HL-60 (cell line): Measurements from ENCODE around the gene KRT28.

Experiments used
- DNase-seq, 2 experiments: peaks; one replicate each; pipeline ENCODE4 v3.0.0-alpha.2; 2010 to 2020; ENCODE audit warnings: low read depth in 1 of 2, low spot score in 1 of 2
- H3K27ac ChIP-seq: fragments of 250-450 bp; sonication (Bioruptor Pico); replicated peaks from 2 replicates; pipeline ENCODE4 v1.5.1; 2020; ENCODE audit warnings: mild to moderate bottlenecking, moderate library complexity
- H3K27me3 ChIP-seq: fragments of 250-450 bp; sonication (Bioruptor Pico); 2 replicates; pipeline ENCODE4 v1.5.1; 2021; ENCODE audit warnings: mild to moderate bottlenecking, moderate library complexity; ENCODE audit not compliant: insufficient read depth, poor library complexity, severe bottlenecking
- H3K4me3 ChIP-seq: replicated peaks from 2 replicates; pipeline ENCODE4 v1.5.1; 2011; ENCODE audit warnings: mild to moderate bottlenecking, control low read depth, low read length; ENCODE audit not compliant: insufficient read depth
- CTCF ChIP-seq: IDR thresholded peaks from one replicate; pipeline ENCODE4 v1.5.1; 2011; ENCODE audit warnings: low read length, control low read depth, inconsistent platforms; ENCODE audit not compliant: insufficient read depth
- GABPA ChIP-seq: IDR thresholded peaks from 2 replicates; pipeline ENCODE4 v1.6.1; 2012; ENCODE audit warnings: low read depth
- POLR2AphosphoS5 ChIP-seq: IDR thresholded peaks from 2 replicates; pipeline ENCODE4 v1.6.1; 2012; ENCODE audit warnings: low read depth
- SPI1 ChIP-seq: IDR thresholded peaks from 2 replicates; pipeline ENCODE4 v1.6.1; 2012; ENCODE audit warnings: low read depth, mild to moderate bottlenecking, borderline replicate concordance
- TF ChIP-seq, protein P1 (sequence below): IDR thresholded peaks from 2 replicates; pipeline ENCODE4 v1.6.1; 2012; ENCODE audit warnings: low read depth; ENCODE audit not compliant: insufficient replicate concordance

Gene KRT28

DNA sequence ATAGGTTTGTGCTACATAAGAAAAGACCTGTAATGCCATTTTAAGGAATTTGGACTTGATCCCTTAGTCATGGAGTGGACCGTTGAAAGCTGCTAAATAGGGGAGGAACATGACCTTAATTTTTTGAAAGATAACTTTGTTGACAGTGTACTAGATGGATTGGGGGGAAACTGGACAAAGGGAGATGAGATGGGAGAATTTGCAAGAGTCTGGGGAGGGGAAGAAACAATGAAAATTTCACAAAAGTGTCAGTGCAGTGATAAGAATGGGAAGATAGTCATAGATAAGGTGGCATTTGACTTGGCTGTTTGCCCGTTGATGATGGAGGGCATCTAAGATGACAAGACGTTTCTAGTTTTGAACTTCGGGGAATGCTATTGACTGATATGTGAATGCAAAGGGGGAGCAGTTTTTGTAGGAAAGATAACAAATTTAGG lies 44.9 kb upstream of the KRT28 start:
- Histone ChIP-seq H3K4me3 (no peak overlapping the region), H3K27me3 (peaks cover 6% of the 10 kb centered on the region), H3K27ac (no peak overlapping the region)
- TF ChIP-seq CTCF = no peak
- TF ChIP-seq, protein P1, sequence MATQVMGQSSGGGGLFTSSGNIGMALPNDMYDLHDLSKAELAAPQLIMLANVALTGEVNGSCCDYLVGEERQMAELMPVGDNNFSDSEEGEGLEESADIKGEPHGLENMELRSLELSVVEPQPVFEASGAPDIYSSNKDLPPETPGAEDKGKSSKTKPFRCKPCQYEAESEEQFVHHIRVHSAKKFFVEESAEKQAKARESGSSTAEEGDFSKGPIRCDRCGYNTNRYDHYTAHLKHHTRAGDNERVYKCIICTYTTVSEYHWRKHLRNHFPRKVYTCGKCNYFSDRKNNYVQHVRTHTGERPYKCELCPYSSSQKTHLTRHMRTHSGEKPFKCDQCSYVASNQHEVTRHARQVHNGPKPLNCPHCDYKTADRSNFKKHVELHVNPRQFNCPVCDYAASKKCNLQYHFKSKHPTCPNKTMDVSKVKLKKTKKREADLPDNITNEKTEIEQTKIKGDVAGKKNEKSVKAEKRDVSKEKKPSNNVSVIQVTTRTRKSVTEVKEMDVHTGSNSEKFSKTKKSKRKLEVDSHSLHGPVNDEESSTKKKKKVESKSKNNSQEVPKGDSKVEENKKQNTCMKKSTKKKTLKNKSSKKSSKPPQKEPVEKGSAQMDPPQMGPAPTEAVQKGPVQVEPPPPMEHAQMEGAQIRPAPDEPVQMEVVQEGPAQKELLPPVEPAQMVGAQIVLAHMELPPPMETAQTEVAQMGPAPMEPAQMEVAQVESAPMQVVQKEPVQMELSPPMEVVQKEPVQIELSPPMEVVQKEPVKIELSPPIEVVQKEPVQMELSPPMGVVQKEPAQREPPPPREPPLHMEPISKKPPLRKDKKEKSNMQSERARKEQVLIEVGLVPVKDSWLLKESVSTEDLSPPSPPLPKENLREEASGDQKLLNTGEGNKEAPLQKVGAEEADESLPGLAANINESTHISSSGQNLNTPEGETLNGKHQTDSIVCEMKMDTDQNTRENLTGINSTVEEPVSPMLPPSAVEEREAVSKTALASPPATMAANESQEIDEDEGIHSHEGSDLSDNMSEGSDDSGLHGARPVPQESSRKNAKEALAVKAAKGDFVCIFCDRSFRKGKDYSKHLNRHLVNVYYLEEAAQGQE = no peak
- TF ChIP-seq POLR2AphosphoS5 = no peak
- no peak for TF ChIP-seq SPI1
- no peak for TF ChIP-seq GABPA
- DNase-seq = no peak

DNA sequence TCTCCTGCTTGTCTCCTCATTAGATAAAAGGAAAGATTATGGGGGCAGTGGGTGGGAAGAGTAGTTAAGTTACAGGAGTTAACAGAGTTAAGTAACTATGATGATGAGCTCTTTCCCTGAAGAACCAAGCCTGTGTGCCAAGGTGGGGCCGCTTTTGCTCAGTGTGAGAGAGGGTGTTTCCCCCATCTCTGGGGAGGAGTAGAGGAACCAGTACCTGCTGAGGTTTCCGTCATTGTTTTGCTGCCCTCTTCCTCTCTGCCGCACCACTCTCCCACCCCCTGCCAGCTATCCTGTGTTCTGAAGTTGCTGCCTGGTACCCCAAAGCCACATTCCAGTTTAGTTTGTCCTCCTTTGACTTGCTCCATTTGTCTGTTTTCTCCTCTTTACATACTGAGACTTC lies 43.5 kb upstream of the KRT28 start:
- Histone ChIP-seq H3K4me3 (no peak overlapping the region), H3K27ac (no peak overlapping the region), H3K27me3 (no peaks in the 10 kb centered on the region)
- no peak for TF ChIP-seq CTCF
- TF ChIP-seq GABPA = no peak
- TF ChIP-seq, protein P1 = no peak
- no peak for TF ChIP-seq POLR2AphosphoS5
- no peak for TF ChIP-seq SPI1
- no peak for DNase-seq

GRCh38 chr17:40841246-40841645 lies 41.5 kb upstream of the KRT28 start:
- no peak for DNase-seq
- H3K4me3 ChIP-seq = no peak overlapping the region
- no peak for TF ChIP-seq SPI1
- TF ChIP-seq, protein P1 = no peak
- H3K27ac ChIP-seq = no peak overlapping the region
- H3K27me3 ChIP-seq = no peaks in the 10 kb centered on the region

- Histone ChIP-seq H3K27me3 (no peaks in the 10 kb centered on the region), H3K27ac (no peak overlapping the region), H3K4me3 (no peak overlapping the region)
- TF ChIP-seq POLR2AphosphoS5 = no peak
- TF ChIP-seq GABPA = no peak
- TF ChIP-seq, protein P1 = no peak
- no peak for TF ChIP-seq SPI1
- TF ChIP-seq CTCF = no peak
- no peak for DNase-seq
These were observed 39.4 kb upstream of the KRT28 start for GRCh38 chr17:40839194-40839593.
